ENCODE data around the gene SPACA6. TPM values are rescaled to one million over a fixed set of nuclear protein-coding genes. Genes with fewer than 3 reads are reported as not detected.

SPACA6 gene
- total RNA-seq, 1 donor from 2014 or later, result 62.5 TPM

DNA sequence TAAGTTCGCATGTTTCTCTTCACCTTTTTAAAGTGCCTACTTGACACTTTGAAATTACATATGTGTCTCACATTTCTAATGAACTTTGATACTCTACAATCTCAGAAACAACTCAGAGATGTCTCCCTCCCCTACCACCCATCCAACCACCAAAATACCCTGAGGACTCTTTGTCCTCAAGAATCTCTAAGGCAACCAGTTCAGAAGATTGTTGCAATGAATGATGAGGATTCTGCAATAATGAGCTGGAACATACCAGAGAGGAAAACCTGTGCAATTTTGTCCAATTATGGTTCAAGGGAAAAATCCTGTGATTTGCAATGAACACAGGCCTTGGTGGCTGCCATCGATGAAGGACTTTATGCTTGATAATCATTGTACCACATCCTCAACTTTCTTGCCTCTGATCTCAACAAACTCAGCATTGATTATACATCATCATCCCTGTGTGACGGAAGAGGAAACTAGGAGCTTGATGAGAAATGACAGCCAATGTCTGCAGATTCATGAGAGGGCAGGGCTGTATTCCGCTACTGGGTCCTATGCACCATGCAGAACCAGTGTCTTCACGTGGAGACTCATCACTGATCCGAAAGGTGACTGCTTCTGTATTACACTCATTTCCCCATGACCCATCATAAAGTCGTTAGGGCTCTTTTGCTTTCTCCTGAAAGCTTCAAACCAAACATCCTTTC lies 57.4 kb downstream of the SPACA6 start:
- H3K27ac Mint-ChIP-seq (ENCODE audit: unreplicated experiment), result no peak overlapping the region
- H3K36me3 Mint-ChIP-seq (ENCODE audit: low read depth, unreplicated experiment), result no peaks in the 10 kb centered on the region
- no peak for FAIRE-seq
- peaks cover 11% of the 10 kb centered on the region for H3K27me3 Mint-ChIP-seq (ENCODE audit: low read depth, unreplicated experiment)
- H3K9me3 ChIP-seq (ENCODE audit: insufficient read depth, low read depth, low read length), result peaks cover 8% of the 10 kb centered on the region
- H3K27ac ChIP-seq (ENCODE audit: low read depth, low read length), result no peak overlapping the region
- no peak overlapping the region for H3K9ac ChIP-seq (ENCODE audit: low read length)
- no peaks in the 10 kb centered on the region for H3K4me1 ChIP-seq (ENCODE audit: insufficient read depth, low read length)
- no peaks in the 10 kb centered on the region for H3K4me1 Mint-ChIP-seq (ENCODE audit: low read depth, unreplicated experiment)
- no peaks in the 10 kb centered on the region for H3K27me3 ChIP-seq (ENCODE audit: insufficient read depth, low read length)
- peaks cover 20% of the 10 kb centered on the region for H3K9me3 Mint-ChIP-seq (ENCODE audit: unreplicated experiment)
- no peaks in the 10 kb centered on the region for H3K36me3 ChIP-seq (ENCODE audit: insufficient read depth, low read length)
- TF ChIP-seq, protein P1, sequence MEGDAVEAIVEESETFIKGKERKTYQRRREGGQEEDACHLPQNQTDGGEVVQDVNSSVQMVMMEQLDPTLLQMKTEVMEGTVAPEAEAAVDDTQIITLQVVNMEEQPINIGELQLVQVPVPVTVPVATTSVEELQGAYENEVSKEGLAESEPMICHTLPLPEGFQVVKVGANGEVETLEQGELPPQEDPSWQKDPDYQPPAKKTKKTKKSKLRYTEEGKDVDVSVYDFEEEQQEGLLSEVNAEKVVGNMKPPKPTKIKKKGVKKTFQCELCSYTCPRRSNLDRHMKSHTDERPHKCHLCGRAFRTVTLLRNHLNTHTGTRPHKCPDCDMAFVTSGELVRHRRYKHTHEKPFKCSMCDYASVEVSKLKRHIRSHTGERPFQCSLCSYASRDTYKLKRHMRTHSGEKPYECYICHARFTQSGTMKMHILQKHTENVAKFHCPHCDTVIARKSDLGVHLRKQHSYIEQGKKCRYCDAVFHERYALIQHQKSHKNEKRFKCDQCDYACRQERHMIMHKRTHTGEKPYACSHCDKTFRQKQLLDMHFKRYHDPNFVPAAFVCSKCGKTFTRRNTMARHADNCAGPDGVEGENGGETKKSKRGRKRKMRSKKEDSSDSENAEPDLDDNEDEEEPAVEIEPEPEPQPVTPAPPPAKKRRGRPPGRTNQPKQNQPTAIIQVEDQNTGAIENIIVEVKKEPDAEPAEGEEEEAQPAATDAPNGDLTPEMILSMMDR (IDR thresholded peaks at IDR 0.05; ENCODE audit: insufficient read depth, low read depth, low read length), result no peak
- no peak for TF ChIP-seq EZH2 (IDR thresholded peaks at IDR 0.05; ENCODE audit: insufficient read depth, low read length)
- H3K79me2 ChIP-seq (ENCODE audit: insufficient read depth, low read length), result no peaks in the 10 kb centered on the region
- no peak overlapping the region for H3K4me3 ChIP-seq (ENCODE audit: insufficient read depth, low read depth, low read length)
- no peak overlapping the region for H3K4me2 ChIP-seq (ENCODE audit: low read length)
- no peak overlapping the region for H3K4me3 Mint-ChIP-seq (ENCODE audit: unreplicated experiment)
- H4K20me1 ChIP-seq (ENCODE audit: insufficient read depth, low read length), result no peaks in the 10 kb centered on the region
- DNase-seq (ENCODE audit: low read depth), result no peak
- H2AFZ ChIP-seq (ENCODE audit: low read depth, low read length), result no peak overlapping the region

DNA sequence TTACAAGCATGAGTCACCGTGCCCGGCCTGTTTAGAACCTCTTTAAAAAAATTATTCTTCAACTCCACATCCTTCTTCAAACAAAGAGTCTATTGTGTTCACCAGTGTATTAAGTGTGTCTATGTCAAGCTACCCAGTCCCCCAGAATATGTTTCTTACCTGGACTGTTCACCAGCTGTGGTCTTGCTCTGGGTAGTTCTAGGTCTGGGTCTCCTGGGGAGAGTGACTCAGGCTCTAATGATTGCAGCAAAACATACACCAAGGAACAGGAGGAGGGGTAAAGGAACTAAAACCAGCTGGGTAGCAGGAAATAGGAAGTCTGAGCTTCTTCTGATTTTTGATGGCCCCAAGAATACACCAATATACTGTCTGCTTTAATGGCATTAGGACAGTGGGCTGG lies 58.5 kb downstream of the SPACA6 start, which contains the start of gene FPR1:
FPR1 (minus strand) TSS at position 224 of the 400 bp plus-strand sequence. CDS start 4,884 bp downstream, outside the sequence.
- peaks cover 10% of the 10 kb centered on the region for H3K27me3 Mint-ChIP-seq (ENCODE audit: low read depth, unreplicated experiment)
- Histone ChIP-seq H2AFZ (ENCODE audit: low read depth, low read length) (no peak within 1 kb of the TSS), H3K4me2 (ENCODE audit: low read length) (no peak within 1 kb of the TSS), H3K9ac (ENCODE audit: low read length) (no peak within 1 kb of the TSS), H3K4me3 (ENCODE audit: insufficient read depth, low read depth, low read length) (no peak within 1 kb of the TSS), H3K27me3 (ENCODE audit: insufficient read depth, low read length) (no peaks in the 10 kb centered on the region), H3K79me2 (ENCODE audit: insufficient read depth, low read length) (no peaks in the 10 kb centered on the region), H3K36me3 (ENCODE audit: insufficient read depth, low read length) (no peaks in the 10 kb centered on the region), H4K20me1 (ENCODE audit: insufficient read depth, low read length) (no peaks in the 10 kb centered on the region), H3K4me1 (ENCODE audit: insufficient read depth, low read length) (no peaks in the 10 kb centered on the region), H3K27ac (ENCODE audit: low read depth, low read length) (no peak within 1 kb of the TSS), H3K9me3 (ENCODE audit: insufficient read depth, low read depth, low read length) (peaks cover 4% of the 10 kb centered on the region)
- H3K4me1 Mint-ChIP-seq (ENCODE audit: low read depth, unreplicated experiment), result no peaks in the 10 kb centered on the region
- peaks cover 16% of the 10 kb centered on the region for H3K9me3 Mint-ChIP-seq (ENCODE audit: unreplicated experiment)
- FAIRE-seq (no peak), DNase-seq (ENCODE audit: low read depth) (peak; percentile 43)
- H3K27ac Mint-ChIP-seq (ENCODE audit: unreplicated experiment), result no peak within 1 kb of the TSS
- TF ChIP-seq EZH2 (IDR thresholded peaks at IDR 0.05; ENCODE audit: insufficient read depth, low read length), result no peak
- TF ChIP-seq, protein P1 (IDR thresholded peaks at IDR 0.05; ENCODE audit: insufficient read depth, low read depth, low read length), result no peak
- no peak within 1 kb of the TSS for H3K4me3 Mint-ChIP-seq (ENCODE audit: unreplicated experiment)
- no peaks in the 10 kb centered on the region for H3K36me3 Mint-ChIP-seq (ENCODE audit: low read depth, unreplicated experiment)

DNA sequence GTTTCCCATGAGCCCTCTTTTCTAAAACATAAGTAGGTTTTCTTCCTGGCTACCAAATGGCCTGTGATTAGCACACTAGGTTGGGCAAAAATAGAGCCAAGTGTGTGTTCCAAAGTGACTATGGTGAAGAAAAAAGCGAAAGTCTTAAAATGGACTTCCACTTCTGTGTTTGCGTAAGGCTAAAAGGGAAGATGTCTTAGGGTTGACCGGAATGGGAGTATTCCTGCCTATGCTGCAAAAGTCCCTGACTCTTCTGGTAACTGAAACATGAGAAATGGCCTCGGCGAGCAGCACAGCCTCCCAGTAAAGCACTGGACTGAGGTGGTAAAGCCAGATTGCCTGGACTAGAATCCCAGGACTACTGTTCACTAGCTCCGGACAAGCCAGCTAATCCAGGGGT lies 61.0 kb downstream of the SPACA6 start:
- H3K4me3 ChIP-seq (ENCODE audit: insufficient read depth, low read depth, low read length), result no peak overlapping the region
- TF ChIP-seq, protein P1 (IDR thresholded peaks at IDR 0.05; ENCODE audit: insufficient read depth, low read depth, low read length), result no peak
- no peak for TF ChIP-seq EZH2 (IDR thresholded peaks at IDR 0.05; ENCODE audit: insufficient read depth, low read length)
- H3K36me3 ChIP-seq (ENCODE audit: insufficient read depth, low read length), result no peaks in the 10 kb centered on the region
- DNase-seq (ENCODE audit: low read depth), result no peak
- H3K4me2 ChIP-seq (ENCODE audit: low read length), result no peak overlapping the region
- no peak overlapping the region for H3K27ac ChIP-seq (ENCODE audit: low read depth, low read length)
- H3K27ac Mint-ChIP-seq (ENCODE audit: unreplicated experiment), result no peak overlapping the region
- FAIRE-seq, result no peak
- H3K4me1 Mint-ChIP-seq (ENCODE audit: low read depth, unreplicated experiment), result no peaks in the 10 kb centered on the region
- H3K9ac ChIP-seq (ENCODE audit: low read length), result no peak overlapping the region
- no peaks in the 10 kb centered on the region for H3K79me2 ChIP-seq (ENCODE audit: insufficient read depth, low read length)
- no peaks in the 10 kb centered on the region for H4K20me1 ChIP-seq (ENCODE audit: insufficient read depth, low read length)
- H3K27me3 Mint-ChIP-seq (ENCODE audit: low read depth, unreplicated experiment), result peaks cover 6% of the 10 kb centered on the region
- no peak overlapping the region for H2AFZ ChIP-seq (ENCODE audit: low read depth, low read length)
- no peaks in the 10 kb centered on the region for H3K36me3 Mint-ChIP-seq (ENCODE audit: low read depth, unreplicated experiment)
- no peaks in the 10 kb centered on the region for H3K4me1 ChIP-seq (ENCODE audit: insufficient read depth, low read length)
- H3K27me3 ChIP-seq (ENCODE audit: insufficient read depth, low read length), result no peaks in the 10 kb centered on the region
- H3K9me3 ChIP-seq (ENCODE audit: insufficient read depth, low read depth, low read length), result peaks cover 3% of the 10 kb centered on the region
- peaks cover 6% of the 10 kb centered on the region for H3K9me3 Mint-ChIP-seq (ENCODE audit: unreplicated experiment)
- H3K4me3 Mint-ChIP-seq (ENCODE audit: unreplicated experiment), result no peak overlapping the region

Data from astrocyte (in vitro differentiated cells and primary cell).